22Rv1 (cell line): Measurements from ENCODE around the gene BABAM2.

Experiments used
- ZFX ChIP-seq: fragments of 450-650 bp; IDR thresholded peaks from 2 replicates; pipeline ENCODE4 v1.6.1; 2017; ENCODE audit warnings: antibody characterized with exemption, borderline replicate concordance
- TF ChIP-seq, protein P1 (sequence below): fragments of 450-650 bp; IDR thresholded peaks from 2 replicates; pipeline ENCODE4 v1.5.1; 2017; ENCODE audit warnings: mild to moderate bottlenecking

DNA sequence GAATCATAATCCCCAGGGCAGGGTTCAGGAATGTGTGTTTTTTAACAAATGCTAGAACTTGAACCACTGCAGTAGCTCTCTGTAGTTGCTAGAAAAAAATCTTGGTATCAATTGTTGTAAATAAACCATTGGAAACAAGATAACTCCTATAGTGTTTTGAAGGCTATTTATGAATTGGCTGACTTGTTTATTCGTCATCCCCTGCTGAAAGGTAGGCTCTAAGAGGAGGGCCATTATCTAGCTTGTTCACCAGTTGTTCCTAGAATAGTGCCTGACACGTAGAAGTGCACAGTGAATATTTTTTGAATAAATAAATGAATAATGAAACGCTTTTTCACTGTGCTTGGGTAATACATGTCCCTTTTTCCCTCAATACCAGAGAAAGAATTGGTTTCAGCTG, 211.4 kb downstream of the BABAM2 start:
- TF ChIP-seq, protein P1, sequence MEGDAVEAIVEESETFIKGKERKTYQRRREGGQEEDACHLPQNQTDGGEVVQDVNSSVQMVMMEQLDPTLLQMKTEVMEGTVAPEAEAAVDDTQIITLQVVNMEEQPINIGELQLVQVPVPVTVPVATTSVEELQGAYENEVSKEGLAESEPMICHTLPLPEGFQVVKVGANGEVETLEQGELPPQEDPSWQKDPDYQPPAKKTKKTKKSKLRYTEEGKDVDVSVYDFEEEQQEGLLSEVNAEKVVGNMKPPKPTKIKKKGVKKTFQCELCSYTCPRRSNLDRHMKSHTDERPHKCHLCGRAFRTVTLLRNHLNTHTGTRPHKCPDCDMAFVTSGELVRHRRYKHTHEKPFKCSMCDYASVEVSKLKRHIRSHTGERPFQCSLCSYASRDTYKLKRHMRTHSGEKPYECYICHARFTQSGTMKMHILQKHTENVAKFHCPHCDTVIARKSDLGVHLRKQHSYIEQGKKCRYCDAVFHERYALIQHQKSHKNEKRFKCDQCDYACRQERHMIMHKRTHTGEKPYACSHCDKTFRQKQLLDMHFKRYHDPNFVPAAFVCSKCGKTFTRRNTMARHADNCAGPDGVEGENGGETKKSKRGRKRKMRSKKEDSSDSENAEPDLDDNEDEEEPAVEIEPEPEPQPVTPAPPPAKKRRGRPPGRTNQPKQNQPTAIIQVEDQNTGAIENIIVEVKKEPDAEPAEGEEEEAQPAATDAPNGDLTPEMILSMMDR, result no peak
- no peak for TF ChIP-seq ZFX
